ENCODE measurements around the gene PRM2. TPM values are rescaled to one million over a fixed set of nuclear protein-coding genes. Genes with fewer than 3 reads are reported as not detected.
"Not testable (repeated sequence)": the region's sequence is repeated elsewhere in the genome, so short reads cannot be mapped to it uniquely, and the experiment has no call there.

Gene PRM2
- total RNA-seq, 4 donors from 2014 or later: 2.3 TPM; not detected in 3

GRCh38 chr16:11292076-11292748, 15.9 kb upstream of the PRM2 start:
- H3K4me3 ChIP-seq (ENCODE audit: low read depth, poor library complexity, severe bottlenecking): no peak overlapping the region
- 88 to 92% methylated on average over 7 of the region's 7 CpGs for WGBS, 2 donors
- no peak for DNase-seq (ENCODE audit: low spot score in 2 of 2)
- TF ChIP-seq CTCF (IDR thresholded peaks at IDR 0.05): no peak
- TF ChIP-seq POLR2A (IDR thresholded peaks at IDR 0.05): no peak
- intact Hi-C loops (cut with DNase I; ENCODE audit: low total_unique reads): no loop called here

GRCh38 chr16:11291091-11291703, 14.9 kb upstream of the PRM2 start:
- DNase-seq (ENCODE audit: low spot score in 2 of 2): no peak
- intact Hi-C loops (cut with DNase I; ENCODE audit: low total_unique reads): no loop called here
- TF ChIP-seq CTCF (IDR thresholded peaks at IDR 0.05): no peak
- no peak for TF ChIP-seq POLR2A (IDR thresholded peaks at IDR 0.05)
- no peak overlapping the region for H3K4me3 ChIP-seq (ENCODE audit: low read depth, poor library complexity, severe bottlenecking)
- 69 to 82% methylated on average over 10 of the region's 10 CpGs for WGBS, 2 donors

GRCh38 chr16:11290102-11290893, 14.0 kb upstream of the PRM2 start:
- no peak for DNase-seq (ENCODE audit: low spot score in 2 of 2)
- 93 to 96% methylated on average over 8 of the region's 8 CpGs for WGBS, 2 donors
- TF ChIP-seq POLR2A (IDR thresholded peaks at IDR 0.05) (no peak), CTCF (IDR thresholded peaks at IDR 0.05) (no peak)
- H3K4me3 ChIP-seq (ENCODE audit: low read depth, poor library complexity, severe bottlenecking): no peak overlapping the region
- intact Hi-C loops (cut with DNase I; ENCODE audit: low total_unique reads): no loop called here

GRCh38 chr16:11289696-11290095, 13.4 kb upstream of the PRM2 start:
- H3K4me3 ChIP-seq (ENCODE audit: low read depth, poor library complexity, severe bottlenecking); DNase-seq (ENCODE audit: low spot score in 2 of 2); intact Hi-C loops (cut with DNase I; ENCODE audit: low total_unique reads): not testable (repeated sequence)
- WGBS, 2 donors: 92 to 94% methylated on average over 4 of the region's 4 CpGs

GRCh38 chr16:11289202-11289601, 12.9 kb upstream of the PRM2 start:
- intact Hi-C loops (cut with DNase I; ENCODE audit: low total_unique reads): no loop called here
- 95 to 98% methylated on average over 2 of the region's 2 CpGs for WGBS, 2 donors
- no peak for DNase-seq (ENCODE audit: low spot score in 2 of 2)
- H3K4me3 ChIP-seq (ENCODE audit: low read depth, poor library complexity, severe bottlenecking): no peak overlapping the region
- TF ChIP-seq POLR2A (IDR thresholded peaks at IDR 0.05) (no peak), CTCF (IDR thresholded peaks at IDR 0.05) (no peak)

GRCh38 chr16:11285842-11286241, 9.6 kb upstream of the PRM2 start:
- TF ChIP-seq CTCF (IDR thresholded peaks at IDR 0.05) (no peak), POLR2A (IDR thresholded peaks at IDR 0.05) (no peak)
- no peak overlapping the region for H3K4me3 ChIP-seq (ENCODE audit: low read depth, poor library complexity, severe bottlenecking)
- DNase-seq (ENCODE audit: low spot score in 2 of 2): no peak
- 73 to 75% methylated on average over 2 of the region's 2 CpGs for WGBS, 2 donors
- intact Hi-C loops (cut with DNase I; ENCODE audit: low total_unique reads): no loop called here
